Right lobe of liver (tissue), 4 donors: Measurements from ENCODE around the gene ERCC6.

ENCODE experiments used
- CTCF ChIP-seq, 4 donors: fragments of 200-600 bp in 3 of 4; fragments of 450-650 bp in 1 of 4; IDR thresholded peaks; one replicate each; pipeline versions ENCODE4 v1.5.1 to v1.8.0; 2016 to 2022; ENCODE audit warnings: antibody characterized with exemption in 4 of 4, mild to moderate bottlenecking in 2 of 4
- POLR2A ChIP-seq: fragments of 450-650 bp; IDR thresholded peaks from one replicate; pipeline ENCODE4 v1.6.1; 2017; ENCODE audit warnings: antibody characterized with exemption, mild to moderate bottlenecking
- donor health status: DM: no; HTN: no; CAD: no.
- donor health status: DM: no; HTN: no; CAD: no.
- donor health status: DM: no; HTN: yes; CAD: no.

DNA sequence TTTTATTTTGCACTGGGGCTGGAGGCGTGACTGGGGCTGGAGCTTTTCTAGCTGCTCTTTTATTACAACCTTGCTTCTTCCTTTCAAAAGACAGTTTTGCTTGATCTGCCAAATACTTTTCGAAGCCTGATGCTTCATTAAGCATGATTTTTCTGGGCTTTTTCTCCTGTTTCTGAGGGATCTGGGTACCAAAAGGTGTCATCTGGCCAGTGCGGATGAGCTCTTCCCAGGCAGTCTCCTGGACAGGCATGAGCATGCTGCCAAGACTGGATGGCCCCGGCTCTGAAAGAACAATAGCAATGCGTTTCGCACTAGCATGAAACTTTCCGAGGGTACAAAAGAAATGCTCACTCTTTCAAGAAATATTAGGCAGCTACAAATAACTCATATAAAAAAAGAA, 14.4 kb downstream of the ERCC6 start:
- no peak for TF ChIP-seq CTCF (IDR thresholded peaks at IDR 0.05)
- TF ChIP-seq POLR2A, result no peak
